Hematopoietic multipotent progenitor cell treated with erythropoietin and hydrocortisone succinate and interleukin-3 and kit ligand, for 8 days (in vitro differentiated cells): ENCODE results near the gene CLOCK.
A peak's percentile ranks its signal among the peaks of the same experiment; 100 is the strongest.

Source experiments
- DNase-seq: peaks from one replicate; pipeline ENCODE4 v3.0.0-alpha.2; 2015

Gene CLOCK

DNA sequence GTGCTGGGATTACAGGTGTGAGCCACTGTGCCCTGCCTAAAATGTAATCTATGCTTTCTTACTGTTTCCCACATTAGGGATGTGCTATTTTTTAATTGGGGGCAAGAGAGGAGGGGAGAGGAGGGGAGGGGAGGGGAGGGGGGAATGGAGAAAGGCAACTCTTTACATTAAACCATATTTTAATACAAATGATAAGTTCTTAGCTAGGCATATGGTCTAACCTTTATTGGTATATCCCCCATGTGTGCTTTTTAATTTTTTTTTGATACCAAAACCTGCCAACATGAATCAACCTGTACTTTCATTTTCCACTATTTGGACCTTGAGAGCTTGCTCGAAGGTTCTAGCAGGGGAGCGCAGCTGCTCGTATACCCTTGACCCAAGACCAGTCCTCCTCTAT, 6.4 kb downstream of the CLOCK start:
- no peak for DNase-seq

DNA sequence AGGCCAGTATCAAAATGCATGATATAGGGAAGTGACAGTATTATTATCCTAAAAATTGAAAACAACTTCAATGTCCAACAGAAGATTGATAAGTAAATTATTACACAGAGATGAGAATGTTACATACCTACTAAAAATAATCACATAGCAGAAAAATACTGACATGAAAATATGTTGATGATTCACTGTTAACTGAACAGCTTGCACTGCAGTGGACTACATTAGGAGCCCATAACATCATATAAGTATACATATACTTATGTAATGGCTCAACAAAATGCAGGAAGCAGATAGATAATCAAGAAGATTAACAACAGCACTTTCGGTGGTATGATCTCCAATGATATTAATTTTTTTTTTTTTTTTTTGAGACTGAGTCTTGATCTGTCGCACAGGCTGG, 7.1 kb downstream of the CLOCK start:
- DNase-seq, result no peak

DNA sequence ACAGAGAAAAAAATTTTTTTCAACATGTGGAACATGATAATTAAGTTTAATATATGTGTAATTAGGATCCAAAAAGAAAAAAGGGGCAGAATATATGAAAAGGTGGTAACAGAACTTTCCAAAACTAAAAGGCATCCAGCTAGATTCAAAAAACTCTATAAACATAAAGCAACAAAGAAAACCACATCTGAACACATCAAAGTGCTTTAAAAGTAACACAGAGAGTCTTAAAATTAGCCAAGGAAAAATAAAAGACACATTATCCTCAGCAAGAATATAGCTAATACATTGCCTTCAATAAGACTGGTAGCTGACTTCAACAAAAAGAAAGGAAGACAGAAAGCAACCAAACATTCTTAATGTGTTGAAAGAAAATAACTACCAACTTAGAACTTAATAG, 8.2 kb downstream of the CLOCK start:
- DNase-seq, result no peak

DNA sequence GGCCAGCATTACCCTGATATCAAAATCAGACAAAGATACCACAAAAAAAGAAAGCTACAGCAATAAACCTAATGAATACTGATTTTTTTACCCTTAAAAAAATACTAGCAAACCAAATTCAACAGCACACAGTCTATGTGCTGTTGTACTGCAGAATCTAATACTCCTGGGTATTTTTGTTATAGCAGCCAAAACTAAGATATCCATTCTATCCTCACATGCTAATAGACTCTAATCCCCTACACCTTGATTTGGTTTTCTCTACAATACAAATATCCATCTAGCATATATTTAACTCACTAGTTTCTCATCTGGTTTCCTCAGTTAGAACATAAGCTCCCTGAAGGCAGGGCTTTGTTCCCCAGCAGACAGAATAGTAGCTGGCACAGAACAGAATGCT, 12.4 kb downstream of the CLOCK start:
- DNase-seq, result no peak

DNA sequence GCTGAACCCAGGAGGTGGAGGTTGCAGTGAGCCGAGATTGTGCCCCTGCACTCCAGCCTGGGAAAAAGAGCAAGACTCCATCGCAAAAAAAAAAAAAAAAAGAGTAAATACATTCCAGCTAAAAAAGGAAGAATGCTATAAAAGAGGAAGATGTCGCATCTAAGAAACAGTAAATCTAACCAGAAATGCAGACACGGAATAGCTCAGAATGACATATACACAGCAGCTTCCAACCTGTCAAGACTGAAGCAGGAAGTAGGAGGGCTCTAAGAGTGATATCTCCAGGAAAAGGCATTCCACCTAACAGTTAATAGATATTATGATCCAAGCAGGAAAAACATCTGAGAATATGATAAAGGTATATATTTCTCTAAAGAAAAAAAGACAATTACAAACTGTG, 16.0 kb downstream of the CLOCK start:
- no peak for DNase-seq

DNA sequence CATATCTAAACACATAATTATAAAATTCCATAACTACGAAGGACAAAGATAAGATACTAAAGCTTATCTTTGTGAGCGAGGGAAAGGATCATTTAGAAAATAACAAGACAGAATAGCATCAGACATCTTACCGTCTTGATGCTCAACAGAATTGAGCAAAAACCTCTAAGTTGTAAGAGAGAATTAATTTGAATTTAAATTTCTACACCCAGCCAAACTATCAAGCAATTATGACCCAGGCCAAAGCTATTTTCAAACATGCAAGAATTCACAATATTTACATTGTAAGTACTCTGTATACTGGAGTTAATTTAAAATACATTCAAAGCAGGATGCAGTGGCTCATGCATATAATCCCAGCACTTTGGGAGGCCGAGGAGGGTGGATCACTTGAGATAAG, 16.5 kb downstream of the CLOCK start:
- no peak for DNase-seq

DNA sequence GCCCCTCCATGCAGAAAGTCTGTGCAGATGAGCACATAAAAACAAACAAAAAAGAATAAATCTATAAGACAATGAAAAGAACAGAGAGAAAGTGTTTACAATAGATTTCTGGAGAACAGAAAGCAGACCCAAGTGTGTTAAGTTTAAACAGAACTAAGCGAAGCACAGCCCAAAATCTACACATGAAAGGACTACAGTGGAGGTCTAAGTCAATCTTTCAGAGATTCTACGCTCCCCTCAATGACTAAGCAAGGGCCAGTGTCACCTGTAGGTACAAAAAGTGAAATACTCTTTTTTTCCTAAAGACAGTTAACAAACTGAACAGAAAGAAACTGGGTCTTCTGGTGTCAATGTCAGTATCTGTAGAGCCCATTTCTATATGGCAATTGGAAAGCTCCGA, 18.2 kb downstream of the CLOCK start:
- DNase-seq, result no peak

DNA sequence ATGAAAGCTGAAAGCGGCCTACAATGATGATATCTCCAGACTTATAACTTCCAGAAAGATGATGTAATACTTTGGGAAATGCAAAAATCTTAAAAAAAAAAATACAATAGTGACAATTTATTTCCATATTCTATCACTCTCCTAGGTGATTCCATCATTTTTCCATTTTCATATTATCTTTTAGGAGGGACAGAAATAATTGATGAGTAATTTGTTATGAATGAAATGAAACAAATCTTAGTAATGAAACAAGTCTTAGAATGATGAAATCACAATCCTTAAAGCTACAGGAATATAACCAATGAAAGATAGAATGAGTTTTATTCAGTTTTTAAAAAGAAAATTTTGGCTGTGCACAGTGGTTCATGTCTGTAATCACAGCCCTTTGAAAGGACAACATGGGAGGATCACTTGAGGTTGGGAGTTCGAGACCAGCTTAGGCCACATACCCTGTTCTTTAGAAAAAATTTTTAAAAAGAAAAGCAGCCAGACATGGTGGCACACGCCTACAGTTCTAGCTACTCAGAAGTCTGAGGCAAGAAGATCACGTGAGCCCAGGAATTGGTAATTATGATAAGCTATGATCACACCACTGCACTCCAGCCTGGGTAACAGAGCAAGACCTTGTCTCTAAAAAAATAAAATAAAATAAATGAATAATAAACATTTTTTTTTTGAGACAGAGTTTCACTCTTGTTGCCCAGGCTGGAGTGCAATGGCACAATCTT, 21.7 kb downstream of the CLOCK start:
- no peak for DNase-seq

DNA sequence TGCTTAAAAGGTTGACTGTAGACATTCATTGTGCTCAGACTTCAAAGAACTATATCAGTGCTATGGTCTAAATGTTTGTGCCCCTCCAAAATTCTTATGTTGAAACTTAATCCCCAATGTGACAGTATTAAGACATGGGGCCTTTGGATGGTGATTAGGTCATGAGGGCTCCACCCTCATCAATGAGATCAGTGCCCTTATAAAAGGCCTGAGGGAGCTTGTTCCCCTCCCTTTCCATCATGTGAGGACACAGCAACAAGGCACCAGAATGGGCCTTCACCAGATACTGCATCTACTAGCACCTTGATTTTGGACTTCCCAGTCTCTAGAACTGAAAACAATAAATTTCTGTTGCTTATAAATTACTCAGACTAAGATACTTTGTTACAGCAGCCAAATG, 28.3 kb downstream of the CLOCK start:
- DNase-seq, result no peak

DNA sequence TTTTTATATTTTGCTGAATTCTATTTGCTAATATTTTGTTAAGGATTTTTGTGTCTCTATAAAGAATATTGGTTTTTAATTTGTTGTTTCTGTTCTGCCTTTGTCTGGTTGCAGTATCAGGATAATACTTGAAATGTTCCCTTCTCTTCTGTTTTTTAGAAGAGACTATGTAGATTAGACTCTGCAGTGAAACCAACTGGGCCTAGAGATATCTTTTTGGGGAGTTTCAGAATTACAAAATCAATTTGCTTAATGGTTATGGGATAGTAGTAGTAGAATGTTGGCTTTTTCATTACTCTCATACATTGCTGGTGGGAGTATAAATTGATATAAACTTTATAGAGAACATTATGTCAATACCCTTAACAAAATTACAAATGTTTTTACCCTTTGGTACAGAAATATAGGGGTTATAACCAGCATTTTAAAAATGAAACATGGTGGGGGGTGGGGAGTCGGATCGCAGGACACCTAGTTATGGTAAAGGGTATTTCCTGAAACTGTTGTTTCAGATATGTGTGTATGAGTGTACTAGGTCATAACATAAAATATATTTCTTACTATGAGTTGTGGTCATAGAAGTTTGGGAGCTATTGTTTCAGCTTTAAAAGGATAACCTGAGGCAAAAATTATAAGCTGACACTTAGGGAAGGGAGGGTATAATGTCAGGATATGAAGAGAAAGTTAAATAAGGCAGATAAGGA, 29.0 kb downstream of the CLOCK start:
- no peak for DNase-seq

DNA sequence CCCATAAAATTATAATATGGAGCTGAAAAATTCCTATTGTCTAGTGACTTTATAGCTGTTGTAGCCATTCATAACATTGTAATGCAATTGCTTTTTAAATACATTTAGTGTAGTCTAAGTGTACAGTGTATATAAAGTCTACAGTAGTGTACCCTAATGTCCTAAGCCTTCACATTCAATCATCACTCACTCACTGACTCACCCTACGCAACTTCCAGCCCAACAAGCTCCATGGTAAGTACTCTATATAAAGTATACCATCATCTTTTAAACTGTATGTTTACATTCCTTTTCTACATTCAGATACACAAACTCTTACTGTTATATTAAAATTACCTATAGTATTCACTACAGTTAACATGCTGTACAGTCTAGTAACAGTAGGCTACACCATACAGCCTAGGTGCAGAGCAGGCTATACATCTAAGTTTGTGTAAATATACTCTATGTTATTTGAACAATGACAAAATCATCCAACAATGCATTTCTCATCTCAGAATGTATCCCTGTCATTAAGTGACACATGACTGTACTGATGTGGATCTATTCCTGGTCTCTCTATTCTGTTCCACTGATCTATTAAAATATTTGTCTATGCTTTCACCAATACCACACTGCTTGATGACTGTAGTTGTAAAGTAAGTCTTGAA, 33.7 kb downstream of the CLOCK start:
- no peak for DNase-seq

DNA sequence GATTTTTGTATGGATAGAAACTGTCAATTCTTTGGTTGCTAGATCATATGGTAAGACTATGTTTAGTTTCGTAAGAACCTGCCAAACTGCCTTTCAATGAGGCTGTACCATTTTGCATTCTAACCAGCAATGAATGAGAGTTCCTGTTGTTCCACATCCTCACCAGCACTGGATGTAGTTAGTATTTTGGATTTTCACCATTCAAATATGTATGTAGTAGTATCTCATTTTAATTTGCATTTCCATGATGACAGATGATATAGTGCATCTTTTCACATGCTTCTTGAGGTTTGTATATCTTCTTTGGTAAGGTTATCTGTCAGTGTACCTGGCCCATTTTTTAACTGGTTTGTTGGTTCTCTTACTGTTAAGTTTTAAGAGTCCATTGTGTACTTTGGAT, 34.6 kb downstream of the CLOCK start:
- no peak for DNase-seq

DNA sequence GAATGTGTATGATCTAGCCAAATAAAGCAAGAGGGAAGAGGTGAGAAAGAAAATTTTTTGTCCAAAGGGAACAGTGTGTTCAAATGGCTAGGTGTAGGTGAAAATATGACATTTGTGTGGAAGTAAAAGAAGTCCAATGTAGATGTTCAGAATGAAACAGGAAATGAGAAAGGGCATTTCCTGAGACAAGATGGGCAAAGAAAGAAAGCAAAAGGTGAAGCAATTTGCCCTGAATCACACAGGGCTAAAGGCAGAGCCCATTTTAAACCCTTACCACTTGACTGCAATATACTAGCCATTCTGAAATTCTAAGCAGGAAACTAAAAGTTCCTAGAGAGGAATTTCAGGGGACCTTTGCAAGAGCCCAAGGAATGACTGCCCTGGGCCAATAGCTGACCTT, 36.0 kb downstream of the CLOCK start:
- no peak for DNase-seq

DNA sequence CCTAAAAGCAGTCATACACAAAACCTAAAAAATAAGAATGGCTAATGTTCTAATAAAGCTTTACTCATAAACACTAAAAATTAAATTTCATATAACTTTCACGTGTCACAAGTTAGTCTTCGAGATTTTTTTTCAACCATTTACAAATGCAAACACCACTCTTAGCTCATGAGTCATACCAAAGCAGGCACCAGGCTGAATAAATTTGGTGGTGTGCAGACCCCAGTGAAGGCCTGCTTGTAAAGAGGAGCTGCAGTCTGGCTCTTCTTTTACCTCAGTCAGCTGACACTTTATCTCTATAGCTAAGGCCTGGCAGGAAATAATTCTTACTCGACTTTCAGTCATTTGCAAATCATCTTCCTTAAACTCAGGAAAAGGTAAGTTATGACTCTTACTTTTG, 37.4 kb downstream of the CLOCK start:
- DNase-seq, result no peak

DNA sequence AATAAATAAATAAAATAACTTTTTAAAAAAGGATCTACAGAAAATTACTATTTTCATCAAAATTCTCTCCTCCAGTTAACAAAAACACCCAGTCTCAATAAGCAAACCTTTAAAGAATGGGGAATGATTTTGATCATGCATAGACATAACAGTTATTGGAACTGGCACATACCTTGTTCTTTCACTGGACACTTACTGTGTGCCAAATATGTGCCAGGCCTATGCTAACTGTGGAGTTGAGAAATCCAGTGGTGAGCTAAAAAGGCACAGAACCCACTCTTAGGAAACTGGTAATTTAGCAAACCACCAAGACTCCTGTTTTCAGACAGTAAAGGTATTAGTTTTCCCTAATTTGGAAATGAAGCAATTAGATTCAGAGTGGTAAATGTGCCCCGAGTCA, 39.1 kb downstream of the CLOCK start:
- DNase-seq, result no peak

DNA sequence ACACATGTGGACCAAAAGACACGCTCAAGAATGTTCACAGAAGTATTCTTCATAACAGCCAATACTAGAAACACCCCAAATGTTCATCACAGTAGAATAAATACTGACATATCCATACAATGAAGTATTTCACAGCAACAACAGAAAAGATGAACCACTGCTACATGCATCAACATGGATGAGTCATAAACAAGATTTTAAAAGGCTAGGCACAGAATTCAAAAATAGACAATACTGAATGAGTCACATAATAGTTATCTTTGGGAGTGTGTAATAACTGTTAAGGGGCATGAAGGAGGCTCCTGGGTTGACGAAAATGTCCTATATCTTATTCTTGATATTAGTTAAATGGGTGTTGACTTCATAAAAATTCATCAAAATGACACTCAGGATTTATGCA, 43.5 kb downstream of the CLOCK start:
- DNase-seq, result peak; percentile 10

DNA sequence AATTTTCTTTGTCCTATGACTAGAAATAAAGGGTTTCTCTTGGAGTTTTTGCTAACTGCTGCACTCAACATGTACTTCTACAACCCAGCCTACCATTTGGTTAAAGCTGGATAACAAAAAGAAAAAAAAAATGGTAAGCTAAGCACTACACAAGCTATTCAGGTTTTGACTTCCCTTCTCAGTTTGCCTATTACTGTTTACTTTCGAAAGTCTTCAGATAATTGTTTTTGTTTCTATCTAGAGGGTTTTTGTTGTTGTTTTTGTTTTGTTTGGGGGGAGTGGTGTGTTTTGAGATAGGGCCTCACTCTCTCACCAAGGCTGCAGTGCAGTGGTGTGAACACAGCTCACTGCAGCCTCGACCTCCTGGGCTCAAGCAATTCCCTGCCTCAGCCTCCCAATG, 46.6 kb downstream of the CLOCK start:
- DNase-seq, result no peak

DNA sequence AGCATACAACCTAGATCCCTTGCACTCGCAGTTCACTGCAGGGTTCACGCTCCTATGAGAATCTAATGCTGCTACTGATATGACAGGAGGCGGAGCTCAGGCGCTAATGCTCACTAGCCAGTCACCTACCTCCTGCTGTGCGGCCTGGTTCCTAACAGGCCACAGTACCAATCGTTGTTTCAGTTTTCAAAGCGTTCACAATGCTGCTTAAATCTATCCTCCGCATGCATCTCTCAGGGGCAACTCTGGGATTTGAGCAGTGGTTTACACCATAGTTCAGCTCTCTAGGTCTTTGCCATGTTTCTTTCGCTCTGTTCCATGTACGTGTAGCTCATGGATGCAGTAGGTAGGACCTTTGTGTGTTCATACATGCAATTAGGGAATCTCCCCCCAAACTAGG, 47.2 kb downstream of the CLOCK start:
- DNase-seq, result no peak

DNA sequence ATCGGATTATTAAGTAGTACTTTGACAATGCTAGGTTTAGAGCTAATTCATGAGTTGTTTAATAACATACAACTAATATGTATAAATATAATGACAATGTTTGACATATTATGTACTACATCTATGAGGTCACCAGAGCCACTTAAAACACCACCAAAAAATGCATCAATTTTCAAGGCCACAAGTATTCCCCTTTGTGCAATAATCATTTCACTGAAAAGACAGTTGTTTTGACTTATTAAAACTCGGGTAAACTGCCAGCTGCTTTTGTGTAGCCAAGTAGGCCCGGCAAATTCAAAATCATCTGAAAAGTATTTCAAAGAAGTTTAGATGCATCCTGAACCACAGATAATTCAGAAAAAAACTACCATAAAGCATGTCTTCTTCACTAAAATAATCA, 48.7 kb downstream of the CLOCK start:
- no peak for DNase-seq

DNA sequence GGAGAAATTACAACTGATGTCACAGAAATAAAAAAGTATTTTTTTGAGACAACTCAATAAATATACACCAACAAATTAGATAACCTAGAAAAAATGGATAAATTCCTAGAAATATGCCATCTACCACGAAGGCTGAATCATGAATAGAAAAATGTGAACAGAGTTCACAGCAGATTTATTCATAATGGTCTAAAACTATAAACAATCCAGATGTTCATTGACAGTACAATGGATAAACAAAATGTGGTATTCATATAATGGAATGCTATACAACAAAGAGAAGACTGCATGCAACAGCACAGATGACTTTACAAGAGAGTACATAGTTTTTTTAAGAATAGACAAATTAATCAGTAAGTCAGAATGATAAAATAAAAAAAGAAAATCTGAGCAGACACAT, 55.2 kb downstream of the CLOCK start:
- DNase-seq, result no peak

DNA sequence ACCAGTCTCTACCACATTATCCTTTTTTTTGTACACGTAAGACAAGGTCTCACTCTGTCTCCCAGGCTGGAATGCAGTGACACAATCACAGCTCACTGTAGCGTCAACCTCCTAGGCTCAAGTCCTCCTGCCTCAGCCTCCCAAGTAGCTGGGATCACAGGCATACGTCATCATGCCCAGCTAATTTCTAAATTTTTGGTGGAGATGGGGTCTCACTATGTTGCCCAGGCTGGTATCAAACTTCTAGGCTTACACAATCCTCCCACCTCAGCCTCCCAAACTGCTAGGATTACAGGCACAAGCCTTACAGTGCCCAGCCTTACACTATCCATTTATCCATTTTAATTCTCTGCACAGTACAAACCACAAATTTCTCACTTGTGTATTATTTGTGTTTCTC, 58.0 kb downstream of the CLOCK start:
- DNase-seq, result no peak

DNA sequence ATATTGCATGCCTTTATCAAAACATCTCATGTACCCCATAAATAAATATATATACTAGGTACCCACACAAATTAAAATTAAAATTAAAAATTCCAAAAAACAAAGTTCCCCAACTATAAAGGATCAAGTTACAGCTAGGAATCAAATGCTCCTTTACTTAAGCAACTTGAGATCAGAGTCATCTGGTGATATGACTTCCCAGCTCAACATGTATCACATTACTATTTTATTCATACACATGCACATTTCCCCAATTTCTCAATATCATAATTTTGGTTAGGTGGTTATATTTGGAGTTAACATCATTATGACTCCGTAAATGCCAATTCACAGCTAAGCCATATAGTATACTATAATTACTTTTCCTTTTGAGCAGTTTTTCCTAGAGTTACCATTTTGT, 60.9 kb downstream of the CLOCK start:
- no peak for DNase-seq

DNA sequence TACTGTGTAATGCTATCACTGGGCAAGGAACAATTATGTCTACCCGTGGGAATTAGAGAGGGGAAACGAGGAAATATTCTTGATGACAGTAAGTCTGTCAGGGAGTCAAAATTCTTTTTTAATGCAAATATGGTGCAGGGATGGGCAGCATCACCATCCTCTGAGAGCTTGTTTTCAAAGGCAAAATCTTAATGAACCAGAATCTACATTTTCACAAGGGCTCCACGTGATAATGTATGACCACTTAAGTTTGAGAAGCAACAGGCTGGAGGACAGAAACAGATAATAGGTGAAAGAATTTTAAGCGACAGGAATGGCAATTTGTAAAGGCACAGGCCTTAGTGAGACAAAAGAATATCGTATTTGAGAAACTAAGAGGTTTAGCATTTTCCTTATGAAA, 63.4 kb downstream of the CLOCK start:
- DNase-seq, result no peak

DNA sequence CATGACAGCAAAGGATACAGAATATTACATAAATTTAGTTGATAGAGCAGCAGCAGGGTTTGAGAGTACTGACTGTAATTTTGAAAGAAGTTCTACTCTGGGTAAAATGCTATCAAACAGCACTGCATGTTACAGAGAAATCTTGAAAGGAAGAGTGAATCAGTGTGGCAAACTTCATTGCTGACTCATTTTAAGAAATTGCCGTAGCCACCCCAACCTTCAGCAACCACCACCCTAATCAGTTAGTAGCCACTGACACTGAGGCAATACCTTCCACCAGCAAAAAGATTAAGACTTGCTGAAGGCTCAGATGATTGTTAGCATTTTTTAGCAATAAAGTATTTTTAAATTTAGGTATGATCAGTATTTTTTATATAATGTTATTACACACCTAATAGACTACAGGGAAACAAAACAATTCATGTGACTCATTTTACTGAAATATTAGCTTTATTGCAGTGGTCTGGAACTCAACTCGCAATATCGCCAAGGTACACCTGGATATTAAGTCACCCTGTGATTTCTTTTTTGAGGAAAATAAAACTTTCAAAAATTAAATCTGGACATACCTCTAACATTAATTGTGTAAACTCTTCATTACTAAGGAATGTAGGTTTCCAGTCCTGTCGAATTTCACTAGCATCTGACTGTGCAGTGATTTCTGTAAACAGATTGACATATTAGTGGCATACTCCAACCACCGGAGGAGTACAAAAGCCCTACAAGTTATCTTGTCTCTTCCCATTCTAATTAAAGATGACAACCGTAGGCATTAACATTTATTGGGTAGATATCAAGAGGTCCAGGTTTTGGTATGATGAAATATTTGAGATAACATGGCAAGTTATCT, 71.1 kb downstream of the CLOCK start:
- no peak for DNase-seq
